ENCODE results near the gene CMTM6. TPM values are rescaled to one million over a fixed set of nuclear protein-coding genes. Genes with fewer than 3 reads are reported as not detected.

The CMTM6 gene
- total and polyA plus RNA-seq, 2 of the 13 experiments (the other 11 are each of a cell fraction or from before 2014, with no cell fraction given) = 25.6 to 55.7 TPM

- no peak for TF ChIP-seq FOXP1 (IDR thresholded peaks at IDR 0.05)
- TF ChIP-seq FOXP1 (CRISPR knock-in tag; IDR thresholded peaks at IDR 0.05) = no peak
- no peak for TF ChIP-seq SATB2 (CRISPR knock-in tag; IDR thresholded peaks at IDR 0.05)
- TF ChIP-seq ZNF678 (CRISPR knock-in tag; IDR thresholded peaks at IDR 0.05) = no peak
- TF ChIP-seq POGK (CRISPR knock-in tag; conservative IDR thresholded peaks at IDR 0.05) = no peak
- no peak for TF ChIP-seq SYNCRIP (IDR thresholded peaks at IDR 0.05; ENCODE audit: insufficient read depth, low read depth, low read length)
- TF ChIP-seq ZGPAT (CRISPR knock-in tag; IDR thresholded peaks at IDR 0.05) = no peak
Measured at GRCh38 chr3:32434206-32434605, 68.4 kb downstream of the CMTM6 start (continued).

DNA sequence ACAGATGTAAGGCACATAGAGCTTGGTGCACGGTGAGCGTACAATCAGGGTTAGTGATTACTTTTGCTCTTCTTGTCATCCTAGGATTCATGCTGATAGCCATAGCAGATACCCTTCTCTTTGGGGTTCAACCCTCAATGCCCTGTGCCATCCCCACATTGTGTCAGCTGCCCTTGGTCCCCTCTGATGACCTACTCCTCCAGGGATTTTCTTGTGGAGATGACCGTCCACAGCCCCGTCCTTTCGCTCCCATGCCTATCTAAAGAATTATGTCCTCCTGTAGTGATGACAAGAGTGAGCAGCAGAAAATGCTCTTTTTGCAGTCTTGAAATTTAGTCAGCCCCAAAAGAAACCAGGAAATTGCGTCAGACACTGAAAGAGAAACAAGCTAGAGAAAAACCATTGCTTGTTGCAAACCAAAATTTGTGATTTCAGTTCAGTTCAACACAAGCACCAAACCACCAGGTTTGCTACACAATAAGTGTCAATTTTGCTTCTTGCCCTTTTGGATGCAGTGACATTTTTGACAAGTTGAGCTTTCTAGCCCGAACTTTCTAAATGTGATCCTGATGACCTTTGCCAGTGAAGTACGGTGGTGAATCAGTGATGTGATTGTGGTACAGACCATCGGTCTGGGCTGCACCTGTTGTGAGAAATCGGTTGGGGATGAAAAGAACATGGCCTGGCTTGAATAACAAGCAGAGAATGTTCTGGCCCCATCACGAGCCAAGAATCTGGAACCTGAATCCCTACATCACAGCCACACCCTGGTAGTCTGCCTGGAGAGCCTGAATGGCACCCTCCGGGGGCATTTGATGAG is 69.7 kb downstream of the CMTM6 start:
- BruUV-seq (replicated peaks) = no TSS peak
- Histone ChIP-seq H3K4me1 (ENCODE audit: insufficient read depth, low read length) (peaks cover 9% of the 10 kb centered on the region), H3K9me3 (ENCODE audit: low read length) (no peaks in the 10 kb centered on the region), H2AFZ (ENCODE audit: low read length) (no peak overlapping the region), H3K4me2 (ENCODE audit: low read depth, low read length) (no peak overlapping the region), H3K27me3 (ENCODE audit: control insufficient read depth in 1 of 2, insufficient read depth in 2 of 2, low read length in 2 of 2) (no peaks in the 10 kb centered on the region), H3K27ac (ENCODE audit: extremely low read length, insufficient read depth, low read length) (no peak overlapping the region), H3K79me2 (ENCODE audit: insufficient read depth, low read length) (peaks cover 11% of the 10 kb centered on the region), H4K20me1 (ENCODE audit: insufficient read depth, low read length) (no peaks in the 10 kb centered on the region), H3K36me3 (replicated peaks in 1 of 2; ENCODE audit: control insufficient read depth in 1 of 2, insufficient read depth in 2 of 2, low read length in 2 of 2) (peaks cover 0 to 3% of the 10 kb centered on the region in 2 experiments; a peak in 1 of 5 replicates), H3K9ac (ENCODE audit: insufficient read depth, low read depth, low read length) (no peak overlapping the region), H3K4me3 (replicated peaks in 1 of 3; ENCODE audit: insufficient read depth in 1 of 3, low read depth in 2 of 3, low read length in 3 of 3) (no peak overlapping the region)
- no peak for DNase-seq (ENCODE audit: low spot score)
- no peak for ATAC-seq
- 97% methylated on average over 11 of the region's 12 CpGs for WGBS (ENCODE audit: low lambda C conversion rate)
- in situ Hi-C loops (cut with HindIII; ENCODE audit: extremely low pct_ligation_motif_present, low pct_unique_long_range_greater_than_20kb) = no loop called here
- CTCF ChIA-PET (ENCODE audit: low intra/inter-chr PET ratio, low total read pairs) = no interaction called here
- no peak for TF ChIP-seq ZFP36L2 (CRISPR knock-in tag; IDR thresholded peaks at IDR 0.05)
- no peak for TF ChIP-seq ZNF235 (CRISPR knock-in tag; IDR thresholded peaks at IDR 0.05; ENCODE audit: borderline replicate concordance)
- no peak for TF ChIP-seq ZNF660 (CRISPR knock-in tag; IDR thresholded peaks at IDR 0.05; ENCODE audit: borderline replicate concordance, low read depth)
- no peak for TF ChIP-seq ZNF549 (CRISPR knock-in tag; IDR thresholded peaks at IDR 0.05)
- no peak for TF ChIP-seq HDAC2 (CRISPR knock-in tag; IDR thresholded peaks at IDR 0.05)
- no peak for TF ChIP-seq TAF1 (CRISPR knock-in tag; IDR thresholded peaks at IDR 0.05)
- no peak for TF ChIP-seq ZNF841 (CRISPR knock-in tag; IDR thresholded peaks at IDR 0.05; ENCODE audit: borderline replicate concordance)
- TF ChIP-seq HNRNPUL1 (IDR thresholded peaks at IDR 0.05; ENCODE audit: low read depth, low read length) = no peak
- no peak for TF ChIP-seq ZNF160 (CRISPR knock-in tag; IDR thresholded peaks at IDR 0.05)
- TF ChIP-seq, protein P1, sequence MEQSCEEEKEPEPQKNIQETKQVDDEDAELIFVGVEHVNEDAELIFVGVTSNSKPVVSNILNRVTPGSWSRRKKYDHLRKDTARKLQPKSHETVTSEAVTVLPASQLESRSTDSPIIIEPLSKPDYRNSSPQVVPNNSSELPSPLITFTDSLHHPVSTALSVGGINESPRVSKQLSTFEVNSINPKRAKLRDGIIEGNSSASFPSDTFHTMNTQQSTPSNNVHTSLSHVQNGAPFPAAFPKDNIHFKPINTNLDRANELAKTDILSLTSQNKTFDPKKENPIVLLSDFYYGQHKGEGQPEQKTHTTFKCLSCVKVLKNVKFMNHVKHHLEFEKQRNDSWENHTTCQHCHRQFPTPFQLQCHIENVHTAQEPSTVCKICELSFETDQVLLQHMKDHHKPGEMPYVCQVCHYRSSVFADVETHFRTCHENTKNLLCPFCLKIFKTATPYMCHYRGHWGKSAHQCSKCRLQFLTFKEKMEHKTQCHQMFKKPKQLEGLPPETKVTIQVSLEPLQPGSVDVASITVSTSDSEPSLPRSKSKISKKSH (CRISPR knock-in tag; IDR thresholded peaks at IDR 0.05; ENCODE audit: borderline replicate concordance) = no peak
- TF ChIP-seq MIER2 (CRISPR knock-in tag; IDR thresholded peaks at IDR 0.05) = no peak
- intact Hi-C loops (cut with micrococcal nuclease; ENCODE audit: unreplicated experiment) = no loop called here
- POLR2A ChIA-PET = no interaction called here
- FAIRE-seq = no peak
